ENCODE data around the gene LCN15.

Gene LCN15

DNA sequence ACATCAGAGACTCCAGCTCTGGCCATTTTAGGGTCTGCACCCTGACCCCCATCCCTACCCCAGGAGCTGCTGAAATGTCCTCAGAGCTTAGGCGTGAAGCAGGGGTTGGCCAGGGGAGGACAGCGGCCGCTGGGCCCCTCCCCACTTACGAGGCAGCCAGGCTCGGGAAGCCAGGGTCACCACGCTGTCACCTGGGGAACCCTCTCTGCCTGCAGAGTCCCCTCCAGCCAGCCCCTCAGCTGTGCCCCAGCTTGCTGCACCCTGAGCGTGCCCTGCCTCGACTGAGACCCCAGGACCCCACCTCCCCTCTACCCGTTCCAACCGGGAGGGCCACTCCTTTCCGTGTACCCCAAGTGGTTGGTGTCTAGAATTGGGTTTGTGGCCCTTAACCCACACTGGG is 24.2 kb downstream of the LCN15 start:
- TF ChIP-seq, protein P1, sequence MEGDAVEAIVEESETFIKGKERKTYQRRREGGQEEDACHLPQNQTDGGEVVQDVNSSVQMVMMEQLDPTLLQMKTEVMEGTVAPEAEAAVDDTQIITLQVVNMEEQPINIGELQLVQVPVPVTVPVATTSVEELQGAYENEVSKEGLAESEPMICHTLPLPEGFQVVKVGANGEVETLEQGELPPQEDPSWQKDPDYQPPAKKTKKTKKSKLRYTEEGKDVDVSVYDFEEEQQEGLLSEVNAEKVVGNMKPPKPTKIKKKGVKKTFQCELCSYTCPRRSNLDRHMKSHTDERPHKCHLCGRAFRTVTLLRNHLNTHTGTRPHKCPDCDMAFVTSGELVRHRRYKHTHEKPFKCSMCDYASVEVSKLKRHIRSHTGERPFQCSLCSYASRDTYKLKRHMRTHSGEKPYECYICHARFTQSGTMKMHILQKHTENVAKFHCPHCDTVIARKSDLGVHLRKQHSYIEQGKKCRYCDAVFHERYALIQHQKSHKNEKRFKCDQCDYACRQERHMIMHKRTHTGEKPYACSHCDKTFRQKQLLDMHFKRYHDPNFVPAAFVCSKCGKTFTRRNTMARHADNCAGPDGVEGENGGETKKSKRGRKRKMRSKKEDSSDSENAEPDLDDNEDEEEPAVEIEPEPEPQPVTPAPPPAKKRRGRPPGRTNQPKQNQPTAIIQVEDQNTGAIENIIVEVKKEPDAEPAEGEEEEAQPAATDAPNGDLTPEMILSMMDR (IDR thresholded peaks at IDR 0.05; ENCODE audit: poor library complexity, severe bottlenecking), result no peak
- Histone ChIP-seq H3K27ac (ENCODE audit: poor library complexity, severe bottlenecking) (no peak overlapping the region), H3K4me1 (ENCODE audit: insufficient read depth, poor library complexity, severe bottlenecking) (no peaks in the 10 kb centered on the region), H3K27me3 (ENCODE audit: insufficient read depth, poor library complexity, severe bottlenecking) (peaks cover 55% of the 10 kb centered on the region), H3K9me3 (ENCODE audit: severe bottlenecking) (no peaks in the 10 kb centered on the region), H3K4me3 (ENCODE audit: severe bottlenecking) (no peak overlapping the region), H3K36me3 (ENCODE audit: low read depth) (no peaks in the 10 kb centered on the region)
- ATAC-seq (ENCODE audit: low read depth) (no peak), DNase-seq (ENCODE audit: low spot score) (no peak)

DNA sequence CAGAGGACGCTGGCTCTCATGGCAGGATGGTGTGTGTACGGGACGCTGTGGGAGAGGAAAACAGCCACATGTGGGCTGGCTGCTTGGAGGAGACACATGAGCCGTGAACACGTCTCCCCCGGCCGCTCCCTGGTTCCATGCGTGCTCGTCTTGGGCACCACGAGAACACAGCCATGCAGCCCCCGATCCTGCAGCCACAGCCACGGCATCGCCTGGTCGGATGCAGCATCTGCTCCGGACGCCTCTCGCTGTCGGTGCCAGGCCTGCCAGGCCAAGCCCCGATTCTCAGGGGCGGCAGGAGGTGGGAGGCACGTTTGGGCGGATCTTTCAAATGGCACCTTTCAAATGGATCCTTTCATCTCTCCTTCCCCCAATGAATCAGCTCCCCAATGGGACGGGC is 24.8 kb downstream of the LCN15 start:
- Histone ChIP-seq H3K27ac (ENCODE audit: poor library complexity, severe bottlenecking) (no peak overlapping the region), H3K27me3 (ENCODE audit: insufficient read depth, poor library complexity, severe bottlenecking) (peaks cover 55% of the 10 kb centered on the region), H3K4me1 (ENCODE audit: insufficient read depth, poor library complexity, severe bottlenecking) (no peaks in the 10 kb centered on the region), H3K4me3 (ENCODE audit: severe bottlenecking) (no peak overlapping the region), H3K36me3 (ENCODE audit: low read depth) (no peaks in the 10 kb centered on the region), H3K9me3 (ENCODE audit: severe bottlenecking) (no peaks in the 10 kb centered on the region)
- TF ChIP-seq, protein P1 (IDR thresholded peaks at IDR 0.05; ENCODE audit: poor library complexity, severe bottlenecking), result no peak
- DNase-seq (ENCODE audit: low spot score) (no peak), ATAC-seq (ENCODE audit: low read depth) (no peak)

DNA sequence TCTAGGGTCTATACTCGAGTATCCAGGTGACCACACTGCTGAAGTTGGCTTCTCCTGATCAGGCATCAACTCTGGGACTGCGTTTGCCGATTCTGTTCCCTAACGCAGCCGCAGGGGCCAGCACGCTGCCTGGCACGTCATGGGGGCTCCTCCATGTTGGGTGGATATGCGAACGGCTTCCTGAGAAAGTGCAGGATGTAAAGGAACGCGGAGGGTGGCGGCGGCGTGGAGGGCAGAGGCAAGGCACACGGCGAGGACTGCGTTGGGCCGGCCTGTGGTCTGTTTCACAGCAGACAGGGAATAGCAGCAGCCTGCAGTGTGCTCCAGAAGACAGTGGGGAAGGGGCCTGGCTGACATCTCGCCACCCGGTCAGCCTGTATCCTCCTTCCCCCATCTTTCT is 25.4 kb downstream of the LCN15 start:
- TF ChIP-seq, protein P1 (IDR thresholded peaks at IDR 0.05; ENCODE audit: poor library complexity, severe bottlenecking), result no peak
- no peaks in the 10 kb centered on the region for H3K9me3 ChIP-seq (ENCODE audit: severe bottlenecking)
- H3K36me3 ChIP-seq (ENCODE audit: low read depth), result no peaks in the 10 kb centered on the region
- ATAC-seq (ENCODE audit: low read depth) (no peak), DNase-seq (ENCODE audit: low spot score) (no peak)
- no peaks in the 10 kb centered on the region for H3K4me1 ChIP-seq (ENCODE audit: insufficient read depth, poor library complexity, severe bottlenecking)
- H3K4me3 ChIP-seq (ENCODE audit: severe bottlenecking), result no peak overlapping the region
- H3K27ac ChIP-seq (ENCODE audit: poor library complexity, severe bottlenecking), result no peak overlapping the region
- H3K27me3 ChIP-seq (ENCODE audit: insufficient read depth, poor library complexity, severe bottlenecking), result peaks cover 52% of the 10 kb centered on the region

DNA sequence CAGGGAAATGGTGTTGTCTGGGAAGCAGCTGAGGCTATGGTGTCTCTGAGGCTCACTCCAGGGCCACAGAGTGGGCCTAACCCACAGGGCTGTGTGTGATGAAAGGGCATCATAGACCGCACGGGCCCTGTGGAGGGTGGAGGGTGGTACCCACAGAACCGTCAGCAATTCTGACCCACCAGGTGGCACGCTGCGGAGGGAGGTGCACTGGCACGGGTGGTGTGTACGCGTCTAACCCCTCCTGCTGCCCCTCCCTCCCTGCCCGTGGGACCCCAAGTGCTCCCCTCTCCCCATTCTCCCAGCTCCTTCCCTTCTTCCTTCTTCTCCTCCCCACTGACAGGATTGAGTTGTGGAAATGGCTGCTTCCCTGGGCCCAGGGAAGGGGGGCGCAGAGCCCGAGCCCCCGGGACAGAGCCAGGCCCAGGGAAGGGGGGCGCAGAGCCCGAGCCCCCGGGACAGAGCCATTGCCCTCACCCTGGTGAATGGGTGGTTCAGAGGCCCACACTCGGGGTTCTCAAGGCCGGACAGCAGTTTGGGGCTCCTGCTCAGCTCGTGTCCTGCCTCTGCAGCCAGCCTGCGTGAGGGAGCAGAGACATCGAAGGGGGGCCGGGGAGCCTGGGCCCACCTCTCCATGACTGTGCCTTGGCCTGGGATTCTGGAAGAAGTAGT is 28.4 kb downstream of the LCN15 start:
- Histone ChIP-seq H3K4me1 (ENCODE audit: insufficient read depth, poor library complexity, severe bottlenecking) (no peaks in the 10 kb centered on the region), H3K4me3 (ENCODE audit: severe bottlenecking) (no peak overlapping the region), H3K36me3 (ENCODE audit: low read depth) (no peaks in the 10 kb centered on the region), H3K27ac (ENCODE audit: poor library complexity, severe bottlenecking) (no peak overlapping the region), H3K9me3 (ENCODE audit: severe bottlenecking) (no peaks in the 10 kb centered on the region), H3K27me3 (ENCODE audit: insufficient read depth, poor library complexity, severe bottlenecking) (peaks cover 22% of the 10 kb centered on the region)
- DNase-seq (ENCODE audit: low spot score) (no peak), ATAC-seq (ENCODE audit: low read depth) (no peak)
- TF ChIP-seq, protein P1 (IDR thresholded peaks at IDR 0.05; ENCODE audit: poor library complexity, severe bottlenecking), result no peak

DNA sequence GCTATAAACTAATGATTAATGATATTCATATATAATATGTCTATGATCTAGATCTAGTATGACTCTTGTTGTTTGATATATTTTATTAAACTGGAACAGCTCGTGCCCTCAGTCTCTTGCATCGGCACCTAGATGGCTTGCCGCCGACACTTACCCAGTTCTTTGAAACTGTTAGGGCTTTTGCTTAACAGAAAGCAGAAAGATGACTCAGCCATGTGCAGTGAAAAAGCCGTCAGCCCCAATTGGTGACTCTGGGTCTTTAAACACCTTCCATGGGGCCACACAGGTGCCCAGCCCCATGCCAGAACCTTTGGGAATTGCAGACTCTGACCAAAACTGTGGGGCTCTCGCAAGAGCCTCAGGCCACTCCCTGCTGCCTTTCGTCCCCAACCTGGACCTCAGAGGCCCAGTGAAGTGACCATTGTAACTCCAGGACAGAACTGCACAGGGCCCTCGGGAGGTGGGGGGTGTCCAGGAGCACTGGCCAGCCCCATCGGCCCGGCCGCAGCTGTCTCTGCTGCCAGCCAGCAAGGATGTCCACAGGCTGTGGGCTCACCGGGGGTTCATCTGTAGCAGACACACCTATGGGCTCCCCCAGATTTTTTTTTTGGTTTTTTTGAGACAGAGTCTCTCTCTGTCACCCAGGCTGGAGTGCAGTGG is 29.4 kb downstream of the LCN15 start:
- no peaks in the 10 kb centered on the region for H3K36me3 ChIP-seq (ENCODE audit: low read depth)
- TF ChIP-seq, protein P1 (IDR thresholded peaks at IDR 0.05; ENCODE audit: poor library complexity, severe bottlenecking), result no peak
- DNase-seq (ENCODE audit: low spot score) (no peak), ATAC-seq (ENCODE audit: low read depth) (no peak)
- no peaks in the 10 kb centered on the region for H3K4me1 ChIP-seq (ENCODE audit: insufficient read depth, poor library complexity, severe bottlenecking)
- no peak overlapping the region for H3K4me3 ChIP-seq (ENCODE audit: severe bottlenecking)
- no peak overlapping the region for H3K27ac ChIP-seq (ENCODE audit: poor library complexity, severe bottlenecking)
- peaks cover 12% of the 10 kb centered on the region for H3K27me3 ChIP-seq (ENCODE audit: insufficient read depth, poor library complexity, severe bottlenecking)
- no peaks in the 10 kb centered on the region for H3K9me3 ChIP-seq (ENCODE audit: severe bottlenecking)
